Activated CD4-positive, alpha-beta T cell treated with anti-CD3 and anti-CD28 coated beads, Interleukin-2, amount 50 U/mL, for 48 hours (primary cell): ENCODE data around the gene TOPBP1.

Experiments
- DNase-seq, 2 experiments: peaks; one replicate each; pipeline ENCODE4 v3.0.0-alpha.2; 2020

The TOPBP1 gene

GRCh38 chr3:133606342-133606741 is 55.4 kb downstream of the TOPBP1 start:
- DNase-seq, result no peak

GRCh38 chr3:133600572-133601081 is 61.1 kb downstream of the TOPBP1 start:
- no peak for DNase-seq

- DNase-seq, result no peak
Measured at GRCh38 chr3:133599280-133599679, 62.5 kb downstream of the TOPBP1 start.

- no peak for DNase-seq
Measured at GRCh38 chr3:133598405-133598804, 63.3 kb downstream of the TOPBP1 start.

- peak in 1 of 2 experiments; percentile 43 for DNase-seq
Measured at GRCh38 chr3:133595341-133595740, 66.4 kb downstream of the TOPBP1 start.

GRCh38 chr3:133593243-133593642 is 68.5 kb downstream of the TOPBP1 start:
- no peak for DNase-seq

GRCh38 chr3:133592843-133593242 is 68.9 kb downstream of the TOPBP1 start:
- DNase-seq, result no peak

GRCh38 chr3:133591271-133591742 is 70.4 kb downstream of the TOPBP1 start:
- DNase-seq, result no peak

GRCh38 chr3:133589503-133589902 is 72.2 kb downstream of the TOPBP1 start:
- no peak for DNase-seq

- no peak for DNase-seq
Measured at GRCh38 chr3:133588784-133589465, 72.8 kb downstream of the TOPBP1 start.

GRCh38 chr3:133588035-133588434 is 73.7 kb downstream of the TOPBP1 start:
- no peak for DNase-seq

- no peak for DNase-seq
Measured at GRCh38 chr3:133583396-133583795, 78.3 kb downstream of the TOPBP1 start.

- no peak for DNase-seq
Measured at GRCh38 chr3:133578548-133579191, 83.1 kb downstream of the TOPBP1 start.

- DNase-seq, result no peak
Measured at GRCh38 chr3:133576169-133576568, 85.6 kb downstream of the TOPBP1 start.

GRCh38 chr3:133575086-133575485 is 86.7 kb downstream of the TOPBP1 start:
- no peak for DNase-seq

- peak; percentile 75 to 79 for DNase-seq
Measured at GRCh38 chr3:133574260-133574881, 87.4 kb downstream of the TOPBP1 start.

GRCh38 chr3:133573629-133574194 is 88.0 kb downstream of the TOPBP1 start, which contains the start of gene CDV3:
CDV3 (plus strand) TSS chr3:133573686; CDS start chr3:133574045, 359 bp downstream.
- no peak for DNase-seq

- peak; percentile 100 for DNase-seq
Measured at GRCh38 chr3:133573054-133573628, 88.6 kb downstream of the TOPBP1 start.

GRCh38 chr3:133572158-133573053 is 89.3 kb downstream of the TOPBP1 start:
- DNase-seq, result no peak

GRCh38 chr3:133570937-133571320 is 90.8 kb downstream of the TOPBP1 start:
- DNase-seq, result no peak

- no peak for DNase-seq
Measured at GRCh38 chr3:133570139-133570936, 91.4 kb downstream of the TOPBP1 start.
